C4-2B (cell line): ENCODE data around the gene GRAMD1C.

Experiments used
- CTCF ChIP-seq: fragments of 450-650 bp; conservative IDR thresholded peaks from 2 replicates; pipeline ENCODE4 v1.5.1; 2017; ENCODE audit warnings: mild to moderate bottlenecking
- ZFX ChIP-seq: fragments of 450-650 bp; IDR thresholded peaks from 2 replicates; pipeline ENCODE4 v1.6.1; 2017

GRCh38 chr3:113897373-113897777 lies 58.8 kb downstream of the GRAMD1C start:
- TF ChIP-seq CTCF (no peak), ZFX (no peak)
